Liver (tissue), 9 donors: ENCODE data around the gene CAMSAP3. TPM values are rescaled to one million over a fixed set of nuclear protein-coding genes. Genes with fewer than 3 reads are reported as not detected.

ENCODE experiments used
- DNase-seq: peaks from one replicate; pipeline ENCODE4 v3.0.0-alpha.2; 2017; ENCODE audit warnings: low spot score
- H3K27ac ChIP-seq, 2 donors: one replicate each; pipeline ENCODE4 v1.7.0; 2013; ENCODE audit warnings: inconsistent platforms in 2 of 2, low read length in 2 of 2, control low read depth in 1 of 2, low read depth in 1 of 2, mild to moderate bottlenecking in 1 of 2
- H3K27me3 ChIP-seq, 4 donors: one replicate each; pipeline versions ENCODE4 v1.6.1 to v1.7.0; 2013; ENCODE audit warnings: low read length in 3 of 4, inconsistent platforms in 1 of 4, mild to moderate bottlenecking in 1 of 4, moderate library complexity in 1 of 4; ENCODE audit not compliant: control insufficient read depth in 4 of 4, insufficient read depth in 4 of 4
- H3K36me3 ChIP-seq, 4 donors: one replicate each; pipeline versions ENCODE4 v1.6.1 to v1.7.0; 2013; ENCODE audit warnings: low read length in 3 of 4, mild to moderate bottlenecking in 3 of 4, low read depth in 1 of 4, moderate library complexity in 1 of 4; ENCODE audit not compliant: control insufficient read depth in 4 of 4, insufficient read depth in 3 of 4
- H3K4me1 ChIP-seq, 4 donors: one replicate each; pipeline versions ENCODE4 v1.6.1 to v1.7.0; 2013; ENCODE audit warnings: low read length in 3 of 4, mild to moderate bottlenecking in 3 of 4, moderate library complexity in 1 of 4; ENCODE audit not compliant: control insufficient read depth in 4 of 4, insufficient read depth in 4 of 4
- H3K4me3 ChIP-seq, 3 donors: one replicate each; pipeline versions ENCODE4 v1.6.1 to v1.7.0; 2013; ENCODE audit warnings: low read length in 3 of 3, control low read depth in 1 of 3, low read depth in 1 of 3, mild to moderate bottlenecking in 1 of 3
- H3K9ac ChIP-seq, 2 donors: one replicate each; pipeline ENCODE4 v1.7.0; 2013; ENCODE audit warnings: low read length in 2 of 2, mild to moderate bottlenecking in 2 of 2, moderate library complexity in 2 of 2, control low read depth in 1 of 2, low read depth in 1 of 2
- H3K9me3 ChIP-seq, 4 donors: one replicate each; pipeline versions ENCODE4 v1.6.1 to v1.7.0; 2013; ENCODE audit warnings: low read length in 3 of 4; ENCODE audit not compliant: control insufficient read depth in 4 of 4
- FOXA1 ChIP-seq: IDR thresholded peaks from 2 replicates; pipeline ENCODE4 v1.6.1; 2016; ENCODE audit warnings: antibody characterized with exemption
- FOXA2 ChIP-seq: IDR thresholded peaks from 2 replicates; pipeline ENCODE4 v1.6.1; 2016; ENCODE audit warnings: antibody characterized with exemption
- GABPA ChIP-seq, 2 donors: IDR thresholded peaks in 1 of 2; conservative IDR thresholded peaks in 1 of 2; 2 replicates each; pipeline ENCODE4 v1.6.1; 2016; ENCODE audit warnings: antibody characterized with exemption in 2 of 2, mild to moderate bottlenecking in 1 of 2, moderate library complexity in 1 of 2
- HNF4G ChIP-seq: IDR thresholded peaks from 2 replicates; pipeline ENCODE4 v1.6.1; 2016; ENCODE audit warnings: antibody characterized with exemption
- NR2F2 ChIP-seq: IDR thresholded peaks from 2 replicates; pipeline ENCODE4 v1.6.1; 2016; ENCODE audit warnings: antibody characterized with exemption
- RAD21 ChIP-seq, 2 donors: IDR thresholded peaks; 2 replicates each; pipeline ENCODE4 v1.6.1; 2016; ENCODE audit warnings: antibody characterized with exemption in 2 of 2, mild to moderate bottlenecking in 2 of 2
- SP1 ChIP-seq: IDR thresholded peaks from 2 replicates; pipeline ENCODE4 v1.6.1; 2018; ENCODE audit warnings: antibody characterized with exemption, mild to moderate bottlenecking
- TAF1 ChIP-seq: conservative IDR thresholded peaks from 2 replicates; pipeline ENCODE4 v1.6.1; 2016; ENCODE audit warnings: antibody characterized with exemption, mild to moderate bottlenecking
- YY1 ChIP-seq: IDR thresholded peaks from 2 replicates; pipeline ENCODE4 v1.6.1; 2016; ENCODE audit warnings: antibody characterized with exemption, mild to moderate bottlenecking
- WGBS: extraction: QIAGEN DNeasy Blood & Tissue Kit; methylation state at CpG from one replicate; pipeline ENCODE4 v1.1.7; 2013; 5-methylcytosine and 5-hydroxymethylcytosine counted together
- polyA plus RNA-seq, 2 donors: library from polyadenylated mRNA; stranded (reverse) in 1 of 2; unstranded in 1 of 2; fragments of 200-250 nt in 1 of 2; fragments of >200 nt in 1 of 2; fragmentation: Nextera tagmentation in 1 of 2; extraction: Ambion mirVana in 1 of 2; gene quantifications; one replicate each; pipeline versions ENCODE4 v1.2.1 to v1.2.3, GENCODE V29; 2013 to 2015
- total RNA-seq, 2 donors: library from RNA; depleted of rRNA; stranded (reverse); fragments of >200 nt; gene quantifications; one replicate each; pipeline ENCODE4 v1.2.3, GENCODE V29; 2014
- TF ChIP-seq, protein P1 (sequence below): IDR thresholded peaks from 2 replicates; pipeline ENCODE4 v1.6.1; 2016; ENCODE audit warnings: antibody characterized with exemption, mild to moderate bottlenecking
- TF ChIP-seq, protein P2 (sequence below): IDR thresholded peaks from 2 replicates; pipeline ENCODE4 v1.6.1; 2016; ENCODE audit warnings: antibody characterized with exemption
- TF ChIP-seq, protein P3 (sequence below): fragments of 150-350 bp; IDR thresholded peaks from 2 replicates; pipeline ENCODE4 v1.5.1; 2017; ENCODE audit warnings: improper control_type of control experiment, low read depth, low read length; ENCODE audit not compliant: missing input control
- TF ChIP-seq, protein P4 (sequence below): IDR thresholded peaks from 2 replicates; pipeline ENCODE4 v1.6.1; 2016; ENCODE audit warnings: antibody characterized with exemption
- donor health status: healthy.
- donor health status: healthy.
- donor health status: healthy.
- donor health status: healthy.
- donor health status: healthy.

Gene CAMSAP3
- total and polyA plus RNA-seq, 4 donors: 4.4 to 19.1 (median 9.8) TPM

- DNase-seq: no peak
- H3K36me3 ChIP-seq: peaks cover 13 to 45% (median 16%) of the 10 kb centered on the region in 4 donors
- H3K27ac ChIP-seq: no peak overlapping the region
- TF ChIP-seq TAF1: no peak
- TF ChIP-seq YY1: no peak
- TF ChIP-seq, protein P1, sequence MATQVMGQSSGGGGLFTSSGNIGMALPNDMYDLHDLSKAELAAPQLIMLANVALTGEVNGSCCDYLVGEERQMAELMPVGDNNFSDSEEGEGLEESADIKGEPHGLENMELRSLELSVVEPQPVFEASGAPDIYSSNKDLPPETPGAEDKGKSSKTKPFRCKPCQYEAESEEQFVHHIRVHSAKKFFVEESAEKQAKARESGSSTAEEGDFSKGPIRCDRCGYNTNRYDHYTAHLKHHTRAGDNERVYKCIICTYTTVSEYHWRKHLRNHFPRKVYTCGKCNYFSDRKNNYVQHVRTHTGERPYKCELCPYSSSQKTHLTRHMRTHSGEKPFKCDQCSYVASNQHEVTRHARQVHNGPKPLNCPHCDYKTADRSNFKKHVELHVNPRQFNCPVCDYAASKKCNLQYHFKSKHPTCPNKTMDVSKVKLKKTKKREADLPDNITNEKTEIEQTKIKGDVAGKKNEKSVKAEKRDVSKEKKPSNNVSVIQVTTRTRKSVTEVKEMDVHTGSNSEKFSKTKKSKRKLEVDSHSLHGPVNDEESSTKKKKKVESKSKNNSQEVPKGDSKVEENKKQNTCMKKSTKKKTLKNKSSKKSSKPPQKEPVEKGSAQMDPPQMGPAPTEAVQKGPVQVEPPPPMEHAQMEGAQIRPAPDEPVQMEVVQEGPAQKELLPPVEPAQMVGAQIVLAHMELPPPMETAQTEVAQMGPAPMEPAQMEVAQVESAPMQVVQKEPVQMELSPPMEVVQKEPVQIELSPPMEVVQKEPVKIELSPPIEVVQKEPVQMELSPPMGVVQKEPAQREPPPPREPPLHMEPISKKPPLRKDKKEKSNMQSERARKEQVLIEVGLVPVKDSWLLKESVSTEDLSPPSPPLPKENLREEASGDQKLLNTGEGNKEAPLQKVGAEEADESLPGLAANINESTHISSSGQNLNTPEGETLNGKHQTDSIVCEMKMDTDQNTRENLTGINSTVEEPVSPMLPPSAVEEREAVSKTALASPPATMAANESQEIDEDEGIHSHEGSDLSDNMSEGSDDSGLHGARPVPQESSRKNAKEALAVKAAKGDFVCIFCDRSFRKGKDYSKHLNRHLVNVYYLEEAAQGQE: no peak
- TF ChIP-seq, protein P2, sequence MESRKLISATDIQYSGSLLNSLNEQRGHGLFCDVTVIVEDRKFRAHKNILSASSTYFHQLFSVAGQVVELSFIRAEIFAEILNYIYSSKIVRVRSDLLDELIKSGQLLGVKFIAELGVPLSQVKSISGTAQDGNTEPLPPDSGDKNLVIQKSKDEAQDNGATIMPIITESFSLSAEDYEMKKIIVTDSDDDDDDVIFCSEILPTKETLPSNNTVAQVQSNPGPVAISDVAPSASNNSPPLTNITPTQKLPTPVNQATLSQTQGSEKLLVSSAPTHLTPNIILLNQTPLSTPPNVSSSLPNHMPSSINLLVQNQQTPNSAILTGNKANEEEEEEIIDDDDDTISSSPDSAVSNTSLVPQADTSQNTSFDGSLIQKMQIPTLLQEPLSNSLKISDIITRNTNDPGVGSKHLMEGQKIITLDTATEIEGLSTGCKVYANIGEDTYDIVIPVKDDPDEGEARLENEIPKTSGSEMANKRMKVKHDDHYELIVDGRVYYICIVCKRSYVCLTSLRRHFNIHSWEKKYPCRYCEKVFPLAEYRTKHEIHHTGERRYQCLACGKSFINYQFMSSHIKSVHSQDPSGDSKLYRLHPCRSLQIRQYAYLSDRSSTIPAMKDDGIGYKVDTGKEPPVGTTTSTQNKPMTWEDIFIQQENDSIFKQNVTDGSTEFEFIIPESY: no peak
- no peak for TF ChIP-seq NR2F2
- TF ChIP-seq FOXA2: no peak
- TF ChIP-seq HNF4G: no peak
- TF ChIP-seq FOXA1: no peak
- TF ChIP-seq RAD21 (IDR thresholded peaks at IDR 0.05): no peak
- H3K4me3 ChIP-seq: no peak overlapping the region
- no peaks in the 10 kb centered on the region for H3K4me1 ChIP-seq
- H3K27me3 ChIP-seq: no peaks in the 10 kb centered on the region
- H3K9ac ChIP-seq: no peak overlapping the region
- H3K9me3 ChIP-seq: no peaks in the 10 kb centered on the region
- 95% methylated on average over 25 of the region's 25 CpGs for WGBS
Measured at GRCh38 chr19:7607874-7608560, 12.4 kb downstream of the CAMSAP3 start.

- no peak for TF ChIP-seq GABPA (IDR thresholded peaks at IDR 0.05 in 1 of 2, conservative IDR thresholded peaks at IDR 0.05 in 1 of 2)
- TF ChIP-seq FOXA1: no peak
- TF ChIP-seq HNF4G: no peak
- TF ChIP-seq SP1: no peak
- TF ChIP-seq, protein P3, sequence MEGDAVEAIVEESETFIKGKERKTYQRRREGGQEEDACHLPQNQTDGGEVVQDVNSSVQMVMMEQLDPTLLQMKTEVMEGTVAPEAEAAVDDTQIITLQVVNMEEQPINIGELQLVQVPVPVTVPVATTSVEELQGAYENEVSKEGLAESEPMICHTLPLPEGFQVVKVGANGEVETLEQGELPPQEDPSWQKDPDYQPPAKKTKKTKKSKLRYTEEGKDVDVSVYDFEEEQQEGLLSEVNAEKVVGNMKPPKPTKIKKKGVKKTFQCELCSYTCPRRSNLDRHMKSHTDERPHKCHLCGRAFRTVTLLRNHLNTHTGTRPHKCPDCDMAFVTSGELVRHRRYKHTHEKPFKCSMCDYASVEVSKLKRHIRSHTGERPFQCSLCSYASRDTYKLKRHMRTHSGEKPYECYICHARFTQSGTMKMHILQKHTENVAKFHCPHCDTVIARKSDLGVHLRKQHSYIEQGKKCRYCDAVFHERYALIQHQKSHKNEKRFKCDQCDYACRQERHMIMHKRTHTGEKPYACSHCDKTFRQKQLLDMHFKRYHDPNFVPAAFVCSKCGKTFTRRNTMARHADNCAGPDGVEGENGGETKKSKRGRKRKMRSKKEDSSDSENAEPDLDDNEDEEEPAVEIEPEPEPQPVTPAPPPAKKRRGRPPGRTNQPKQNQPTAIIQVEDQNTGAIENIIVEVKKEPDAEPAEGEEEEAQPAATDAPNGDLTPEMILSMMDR: no peak
- TF ChIP-seq, protein P4, sequence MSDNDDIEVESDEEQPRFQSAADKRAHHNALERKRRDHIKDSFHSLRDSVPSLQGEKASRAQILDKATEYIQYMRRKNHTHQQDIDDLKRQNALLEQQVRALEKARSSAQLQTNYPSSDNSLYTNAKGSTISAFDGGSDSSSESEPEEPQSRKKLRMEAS: no peak
- Histone ChIP-seq H3K4me1 (no peaks in the 10 kb centered on the region), H3K9me3 (no peaks in the 10 kb centered on the region), H3K4me3 (no peak overlapping the region), H3K36me3 (peaks cover 13 to 49% (median 18%) of the 10 kb centered on the region in 4 donors), H3K27ac (no peak overlapping the region), H3K9ac (no peak overlapping the region), H3K27me3 (no peaks in the 10 kb centered on the region)
- no peak for DNase-seq
- 92% methylated on average over 31 of the region's 31 CpGs for WGBS
Measured at GRCh38 chr19:7610491-7611240, 15.0 kb downstream of the CAMSAP3 start.
